HG03354 (cell line): ENCODE data around the gene SNED1.

Experiments used
- ATAC-seq: cut with Tn5 transposase; IDR thresholded peaks from one replicate; pipeline ENCODE4 v1.9.1; 2021; ENCODE audit warnings: mild to moderate bottlenecking; ENCODE audit not compliant: unreplicated experiment, poor library complexity, severe bottlenecking

SNED1 gene

GRCh38 chr2:241053576-241054251 is 55.3 kb downstream of the SNED1 start:
- ATAC-seq: no peak

DNA sequence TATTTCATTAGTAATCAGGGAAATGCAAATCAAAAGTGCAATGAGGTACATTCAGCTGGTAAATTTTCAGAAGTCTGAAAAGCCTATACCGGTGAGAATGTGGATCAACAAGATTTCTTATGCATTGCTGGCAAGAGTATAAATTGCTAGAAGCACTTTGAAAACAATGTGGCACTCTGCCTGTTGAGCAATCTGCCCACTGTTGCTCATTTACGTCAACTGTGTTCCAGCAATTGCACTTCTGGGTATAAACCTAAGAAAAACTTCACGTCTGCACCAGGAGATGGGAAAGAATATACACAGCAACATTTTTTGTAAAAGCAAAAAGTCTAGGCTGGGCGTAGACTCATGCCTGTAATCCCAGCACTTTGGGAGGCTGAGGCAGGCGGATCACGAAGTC is 62.9 kb downstream of the SNED1 start:
- ATAC-seq: no peak

- no peak for ATAC-seq
Measured at GRCh38 chr2:241062389-241063092, 64.1 kb downstream of the SNED1 start.

DNA sequence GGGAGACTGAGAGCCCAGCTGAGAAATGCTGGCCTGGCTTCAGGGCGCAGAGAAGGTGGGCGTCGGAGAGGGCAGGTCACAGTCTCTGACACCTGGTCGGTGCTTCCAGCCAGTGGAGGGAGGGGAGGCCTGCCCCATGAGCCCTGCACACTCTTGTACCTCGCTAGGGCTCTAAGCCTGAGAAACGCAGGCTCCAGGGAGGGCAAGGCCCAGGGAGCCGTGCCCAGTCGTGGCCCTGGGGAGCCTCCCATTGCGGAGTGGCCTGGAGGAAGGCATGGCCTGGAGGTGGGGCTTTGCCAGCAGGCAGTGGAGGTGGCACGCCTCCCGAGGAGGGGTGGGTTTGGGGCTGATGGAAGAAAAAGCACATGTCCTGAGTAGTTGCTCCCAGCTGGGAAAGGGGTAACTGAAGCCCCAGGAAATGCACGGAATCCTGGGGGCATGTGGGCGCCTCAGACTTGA is 64.7 kb downstream of the SNED1 start:
- no peak for ATAC-seq

GRCh38 chr2:241063587-241063986 is 65.2 kb downstream of the SNED1 start:
- no peak for ATAC-seq

DNA sequence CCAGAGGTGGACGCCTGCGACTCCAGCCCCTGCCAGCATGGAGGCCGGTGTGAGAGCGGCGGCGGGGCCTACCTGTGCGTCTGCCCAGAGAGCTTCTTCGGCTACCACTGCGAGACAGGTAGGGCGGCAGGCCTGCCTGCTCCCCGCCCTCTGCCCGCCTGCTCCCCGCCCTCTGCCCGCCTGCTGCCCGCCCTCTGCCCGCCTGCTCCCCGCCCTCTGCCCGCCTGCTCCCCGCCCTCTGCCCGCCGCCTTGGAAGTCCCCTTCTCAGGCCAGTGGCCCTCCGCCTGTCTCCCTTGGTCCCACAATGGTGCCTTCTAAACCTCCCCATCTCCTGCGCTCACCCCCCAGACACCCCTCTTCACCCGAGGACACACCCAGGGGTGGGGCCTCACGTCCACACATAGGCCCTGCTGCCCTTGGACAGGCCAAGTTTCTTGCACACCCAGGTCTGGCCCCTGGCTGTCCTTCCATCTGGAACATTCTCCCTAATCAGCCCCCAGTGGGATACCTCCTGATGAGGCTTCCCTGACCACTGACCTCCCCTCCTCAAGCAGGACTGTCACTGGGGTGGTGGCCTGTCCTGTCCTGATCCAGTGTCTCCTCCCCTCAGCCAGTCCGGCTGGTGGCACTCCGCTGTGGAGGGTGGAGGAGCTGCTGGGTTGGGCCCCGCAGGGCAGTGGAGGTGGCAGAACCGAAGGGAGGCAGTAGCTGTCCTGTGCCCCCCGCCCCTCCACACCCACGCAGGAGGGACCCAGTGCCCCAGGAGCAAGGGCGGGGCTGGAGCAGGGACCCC is 65.8 kb downstream of the SNED1 start:
- no peak for ATAC-seq

- no peak for ATAC-seq
Measured at GRCh38 chr2:241064802-241065354, 66.5 kb downstream of the SNED1 start.

DNA sequence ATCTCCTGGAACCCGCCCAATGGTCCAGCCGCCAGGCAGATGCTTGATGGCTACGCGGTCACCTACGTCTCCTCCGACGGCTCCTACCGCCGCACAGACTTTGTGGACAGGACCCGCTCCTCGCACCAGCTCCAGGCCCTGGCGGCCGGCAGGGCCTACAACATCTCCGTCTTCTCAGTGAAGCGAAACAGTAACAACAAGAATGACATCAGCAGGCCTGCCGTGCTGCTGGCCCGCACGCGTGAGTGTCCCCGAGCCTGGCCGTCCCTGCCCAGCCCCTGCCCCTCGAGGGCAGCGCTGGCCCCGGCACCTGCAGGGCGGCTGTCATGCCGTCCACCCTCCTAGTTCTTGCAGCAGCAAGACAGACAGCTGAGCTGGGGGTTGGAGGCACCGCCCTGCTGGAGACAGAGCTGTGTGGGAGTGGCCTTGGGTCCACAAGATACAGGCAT is 67.0 kb downstream of the SNED1 start:
- no peak for ATAC-seq

- ATAC-seq: no peak
Measured at GRCh38 chr2:241066171-241066892, 67.9 kb downstream of the SNED1 start.

- ATAC-seq: no peak
Measured at GRCh38 chr2:241066893-241067341, 68.5 kb downstream of the SNED1 start.

GRCh38 chr2:241067501-241068135 is 69.2 kb downstream of the SNED1 start:
- no peak for ATAC-seq

DNA sequence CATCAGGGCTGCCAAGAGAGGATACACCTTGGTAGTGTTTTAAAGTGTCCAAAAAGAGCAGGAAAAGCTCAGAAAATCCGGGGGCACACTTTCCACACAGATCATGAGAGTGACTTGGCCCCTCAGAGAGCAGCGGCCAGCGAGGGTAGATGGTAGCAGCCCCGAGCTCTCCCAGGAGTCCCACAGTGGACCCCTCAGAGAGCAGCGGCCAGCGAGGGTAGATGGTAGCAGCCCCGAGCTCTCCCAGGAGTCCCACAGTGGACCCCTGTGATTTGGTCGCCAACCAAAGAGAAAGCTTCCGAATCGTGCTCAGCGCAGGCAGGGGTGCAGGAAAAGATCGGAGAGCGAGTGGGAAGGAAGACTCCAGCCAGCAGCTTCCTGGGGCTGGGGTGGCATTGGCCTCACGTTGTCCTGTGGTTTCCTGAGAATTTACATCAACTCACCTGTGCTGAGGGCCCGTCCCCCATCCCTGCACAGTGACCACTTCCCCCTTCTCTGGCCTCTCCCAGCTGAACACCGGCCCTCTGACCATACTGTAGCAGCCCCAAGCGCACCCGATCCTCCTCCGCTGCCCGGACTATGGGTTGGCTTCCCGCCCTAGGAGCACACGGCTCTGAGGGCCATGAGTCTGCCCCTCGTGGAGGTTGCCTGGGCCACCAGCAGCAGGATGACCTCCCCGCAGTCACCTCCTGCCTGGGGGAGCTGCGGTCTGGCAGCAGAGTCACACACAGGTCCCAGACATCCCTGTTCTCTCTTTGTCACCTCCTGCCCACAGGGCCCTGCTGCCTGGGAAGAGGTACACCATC is 69.9 kb downstream of the SNED1 start:
- no peak for ATAC-seq

GRCh38 chr2:241068942-241069810 is 70.8 kb downstream of the SNED1 start:
- ATAC-seq: no peak

DNA sequence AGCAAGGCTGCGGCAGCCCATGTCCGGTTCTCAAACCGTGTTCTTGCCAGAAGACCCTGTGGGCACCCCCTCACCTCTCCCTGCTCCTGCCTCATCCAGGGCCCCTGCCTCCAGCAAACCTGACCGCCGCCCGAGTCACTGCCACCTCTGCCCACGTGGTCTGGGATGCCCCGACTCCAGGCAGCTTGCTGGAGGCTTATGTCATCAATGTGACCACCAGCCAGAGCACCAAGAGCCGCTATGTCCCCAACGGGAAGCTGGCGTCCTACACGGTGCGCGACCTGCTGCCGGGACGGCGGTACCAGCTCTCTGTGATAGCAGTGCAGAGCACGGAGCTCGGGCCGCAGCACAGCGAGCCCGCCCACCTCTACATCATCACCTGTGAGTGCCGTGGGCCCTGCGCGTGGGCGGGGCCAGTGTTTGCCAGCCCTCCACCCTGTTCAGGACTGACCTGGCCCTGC is 71.4 kb downstream of the SNED1 start:
- ATAC-seq: no peak

DNA sequence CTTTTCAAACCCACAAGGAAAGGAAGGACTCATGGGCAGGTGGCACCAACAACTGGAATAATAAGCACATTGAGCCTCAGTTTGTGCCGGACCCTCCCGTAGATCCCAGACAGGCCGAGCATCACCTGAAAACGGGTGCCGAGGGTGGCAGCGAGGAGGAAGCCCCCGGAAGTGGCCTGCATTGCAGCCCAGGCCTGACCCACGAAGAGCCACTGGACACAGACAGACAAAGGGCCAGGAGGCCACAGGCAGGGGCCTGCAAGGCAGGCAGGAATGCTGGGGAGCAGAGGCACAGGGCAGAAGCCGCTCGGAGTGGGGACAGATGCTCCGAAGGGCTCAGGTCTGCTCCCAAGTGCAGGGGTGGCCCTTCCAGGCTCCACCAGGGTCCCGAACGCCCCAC is 71.9 kb downstream of the SNED1 start:
- ATAC-seq: no peak

- no peak for ATAC-seq
Measured at GRCh38 chr2:241070811-241071676, 72.6 kb downstream of the SNED1 start.
